ENCODE results near the gene PRDX5.
A peak's percentile ranks its signal among the peaks of the same experiment; 100 is the strongest.

Gene PRDX5

GRCh38 chr11:64317961-64318765 is at the start of gene PRDX5:
Gene PRDX5, plus strand, starts transcription at chr11:64318121. Its CDS starts 95 bp downstream, at chr11:64318216.
- DNase-seq = peak; percentile 91

- DNase-seq = peak; percentile 31
Measured at GRCh38 chr11:64268893-64269539, 48.9 kb upstream of the PRDX5 start.

GRCh38 chr11:64269540-64270220 is 48.2 kb upstream of the PRDX5 start:
- DNase-seq = peak; percentile 95

- DNase-seq = no peak
Measured at GRCh38 chr11:64275031-64275800, 42.7 kb upstream of the PRDX5 start.

GRCh38 chr11:64275841-64276240 is 42.1 kb upstream of the PRDX5 start:
- DNase-seq = no peak

- DNase-seq = no peak
Measured at GRCh38 chr11:64276653-64277431, 41.1 kb upstream of the PRDX5 start.

- DNase-seq = no peak
Measured at GRCh38 chr11:64278576-64279190, 39.2 kb upstream of the PRDX5 start.

GRCh38 chr11:64281957-64282770 is 35.8 kb upstream of the PRDX5 start:
- no peak for DNase-seq

- no peak for DNase-seq
Measured at GRCh38 chr11:64283092-64283491, 34.8 kb upstream of the PRDX5 start.

GRCh38 chr11:64284048-64284961 is 33.6 kb upstream of the PRDX5 start, which contains the start of gene BAD:
Gene BAD, minus strand, starts transcription at chr11:64284665. Its CDS starts 297 bp downstream, at chr11:64284368.
- DNase-seq = peak; percentile 85

GRCh38 chr11:64284962-64285884 is 32.7 kb upstream of the PRDX5 start, which contains the start of gene GPR137:
Gene GPR137, plus strand, starts transcription at chr11:64285848. Its CDS starts 677 bp downstream, at chr11:64286525.
- DNase-seq = peak; percentile 90

GRCh38 chr11:64285885-64286800 is 31.8 kb upstream of the PRDX5 start:
- DNase-seq = no peak

- DNase-seq = no peak
Measured at GRCh38 chr11:64286801-64287159, 31.1 kb upstream of the PRDX5 start.

- DNase-seq = no peak
Measured at GRCh38 chr11:64287676-64288352, 30.1 kb upstream of the PRDX5 start.

- no peak for DNase-seq
Measured at GRCh38 chr11:64288353-64288750, 29.6 kb upstream of the PRDX5 start.

- DNase-seq = no peak
Measured at GRCh38 chr11:64289002-64289564, 28.8 kb upstream of the PRDX5 start.
